Fibroblast of peridontal ligament (primary cell): Measurements from ENCODE around the gene SLC6A8.
"Not testable (repeated sequence)": the region's sequence is repeated elsewhere in the genome, so short reads cannot be mapped to it uniquely, and the experiment has no call there.

Experiments used
- DNase-seq: peaks from one replicate; pipeline ENCODE4 v3.0.0-alpha.2; 2010; ENCODE audit errors: extremely low read depth

The SLC6A8 gene

DNA sequence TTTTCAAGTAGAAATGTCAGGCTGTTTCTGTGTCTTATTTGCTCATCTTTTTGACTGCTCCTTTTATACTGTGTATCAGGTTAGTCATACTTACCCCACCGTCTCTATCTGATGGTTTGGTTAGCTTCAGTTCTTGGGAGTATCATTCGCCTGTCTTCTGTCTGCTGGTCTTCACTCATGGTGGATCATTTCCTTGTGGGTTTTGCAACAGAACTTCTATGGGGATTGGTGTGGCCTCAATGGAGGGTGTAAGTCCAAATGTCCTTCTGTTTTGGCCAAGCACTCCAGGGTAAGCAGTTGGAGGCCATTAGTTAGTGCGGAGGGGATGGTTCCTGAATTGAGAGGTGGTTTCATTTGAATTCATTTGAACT, 44.1 kb downstream of the SLC6A8 start:
- DNase-seq = no peak

DNA sequence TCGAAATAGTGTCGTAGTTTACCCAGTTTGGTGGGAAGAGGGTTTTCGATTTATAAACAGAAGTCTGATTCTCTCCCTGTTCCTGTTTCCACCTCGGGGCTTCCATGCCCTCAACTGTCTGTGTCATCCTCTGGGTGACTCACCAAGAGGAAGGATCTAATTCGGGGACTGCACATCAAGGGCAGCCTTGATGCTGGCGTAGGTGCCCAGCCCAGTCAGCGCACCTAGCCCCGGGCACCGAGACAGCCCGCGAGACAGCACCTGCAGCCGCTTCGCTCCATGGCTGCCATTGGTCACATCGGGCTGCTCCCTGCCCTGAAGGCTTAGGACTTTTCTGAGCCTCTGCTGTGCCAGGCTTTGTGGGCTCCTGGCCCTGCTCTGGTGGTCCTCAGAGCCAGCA, 44.7 kb downstream of the SLC6A8 start:
- no peak for DNase-seq

DNA sequence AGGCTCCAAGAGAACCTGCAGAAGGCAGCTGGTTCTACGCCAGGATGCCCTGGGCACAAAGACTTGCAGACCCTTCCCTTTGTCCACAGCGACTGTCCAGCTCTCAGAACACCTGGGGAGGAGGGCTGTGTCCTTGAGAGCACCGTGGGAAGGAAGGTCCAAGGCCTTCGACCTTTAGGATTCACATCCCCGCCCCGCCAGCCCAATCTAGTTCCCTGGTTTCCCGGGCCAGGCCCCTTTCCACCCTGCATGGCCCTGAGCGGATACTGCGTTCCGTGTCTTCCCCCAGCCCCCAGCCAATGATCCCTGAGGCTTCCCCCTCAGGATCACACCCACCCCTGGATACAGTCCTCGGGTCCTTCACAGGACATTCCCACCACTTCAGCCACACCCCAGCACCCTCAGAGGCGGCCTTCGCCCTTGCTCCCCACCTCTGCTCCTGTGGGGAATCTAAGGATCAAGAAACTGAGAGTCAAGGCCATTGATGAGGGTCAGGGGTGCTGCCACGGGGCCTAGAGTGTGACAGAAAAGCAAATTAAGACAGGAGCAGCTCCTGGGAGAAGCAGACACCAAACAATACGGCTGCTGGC, 46.0 kb downstream of the SLC6A8 start:
- no peak for DNase-seq

DNA sequence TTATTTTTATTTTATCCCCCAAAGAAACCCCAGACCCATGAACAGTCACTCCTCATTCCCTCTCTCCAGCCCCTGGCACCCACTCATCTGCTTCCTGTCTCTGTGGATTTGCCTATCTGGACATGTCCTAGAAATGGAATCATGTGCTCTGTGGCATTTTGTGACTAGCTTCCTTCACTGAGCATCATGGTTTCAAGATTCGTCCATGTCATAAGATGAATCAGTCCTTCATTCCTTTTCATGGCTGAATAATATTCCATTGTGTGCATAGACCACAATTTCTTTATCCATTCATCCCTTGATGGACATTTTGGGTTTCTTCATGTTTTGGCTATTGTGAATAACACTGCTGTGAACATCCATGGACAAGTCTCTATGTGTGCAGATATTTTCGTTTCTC, 47.1 kb downstream of the SLC6A8 start:
- DNase-seq = no peak

DNA sequence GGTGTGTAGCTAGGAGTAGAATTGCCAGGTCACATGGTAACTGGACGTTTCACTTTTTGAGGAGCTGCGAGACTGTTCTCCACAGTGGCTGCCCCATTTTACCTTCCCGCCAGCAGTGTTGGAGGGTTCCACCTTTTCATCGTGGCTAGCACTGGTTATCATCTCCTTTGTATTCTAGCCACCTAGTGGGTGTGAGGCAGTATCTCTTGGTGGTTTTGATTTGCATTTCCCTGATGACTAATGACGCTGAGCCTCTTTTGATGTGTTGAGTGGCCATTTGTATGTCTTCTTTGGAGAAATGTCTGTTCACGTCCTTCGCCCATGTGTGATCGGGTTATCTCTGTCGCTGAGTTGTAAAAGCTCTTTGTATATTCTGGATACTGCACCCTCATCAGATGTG, 47.5 kb downstream of the SLC6A8 start:
- DNase-seq = no peak

DNA sequence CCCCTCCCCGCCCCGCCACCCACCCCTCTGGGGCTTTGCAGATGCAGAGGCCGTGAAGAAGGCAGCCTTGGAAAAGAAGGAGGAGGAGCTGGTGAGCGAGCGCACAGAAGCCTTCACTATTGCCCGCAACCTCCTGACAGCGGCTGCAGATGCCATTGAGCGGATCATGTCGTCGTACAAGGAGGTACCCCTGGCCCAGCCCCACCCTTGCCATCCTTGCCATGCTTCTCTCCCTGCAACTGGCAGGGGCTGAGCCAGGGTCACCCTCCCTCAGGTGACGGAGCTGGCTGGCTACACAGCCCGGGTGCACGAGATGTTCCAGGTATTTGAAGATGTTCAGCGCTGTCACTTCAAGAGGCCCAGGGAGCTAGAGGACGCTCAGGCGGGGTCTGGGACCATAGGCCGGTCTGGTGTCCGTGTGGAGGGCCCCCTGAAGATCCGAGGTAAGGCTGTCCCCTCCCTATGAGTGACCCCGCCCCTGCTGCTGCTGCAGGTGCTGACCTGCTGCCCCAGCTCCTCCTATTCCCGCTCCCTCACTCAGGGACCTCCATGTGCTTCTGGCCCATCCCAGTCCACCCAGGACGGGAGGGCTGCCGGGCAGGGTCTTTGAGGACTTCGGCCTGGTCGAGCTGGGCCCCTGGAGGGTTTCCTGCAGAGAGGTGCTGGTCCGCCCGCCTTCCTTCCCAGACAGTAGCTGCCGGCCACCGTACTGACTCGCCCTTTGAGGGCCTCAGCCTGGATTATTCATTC, 48.5 kb downstream of the SLC6A8 start:
- no peak for DNase-seq

DNA sequence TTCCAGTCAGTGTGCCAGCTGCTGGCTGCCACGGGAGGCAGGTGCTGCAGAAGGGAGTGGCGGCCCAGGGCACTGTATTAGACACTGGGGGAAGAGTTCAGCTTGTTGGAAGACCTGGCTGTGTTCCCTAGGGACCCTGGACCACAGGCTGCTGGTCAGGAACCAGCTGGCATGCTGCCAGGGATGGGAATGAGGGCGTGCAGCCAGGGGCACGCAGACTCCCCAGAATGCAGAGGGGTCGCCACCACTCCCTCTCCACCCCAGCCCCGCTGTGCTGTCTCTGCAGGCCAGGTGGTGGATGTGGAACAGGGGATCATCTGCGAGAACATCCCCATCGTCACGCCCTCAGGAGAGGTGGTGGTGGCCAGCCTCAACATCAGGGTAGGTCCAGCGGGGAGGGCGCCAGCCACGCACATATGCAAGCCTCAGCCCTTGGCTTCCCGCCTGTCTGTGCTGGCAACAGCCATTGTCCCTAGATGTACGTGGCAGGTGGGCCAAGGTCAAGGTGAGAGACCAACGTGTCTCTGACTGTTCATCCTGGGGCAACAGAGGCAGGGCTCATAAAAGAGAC, 49.2 kb downstream of the SLC6A8 start:
- no peak for DNase-seq

DNA sequence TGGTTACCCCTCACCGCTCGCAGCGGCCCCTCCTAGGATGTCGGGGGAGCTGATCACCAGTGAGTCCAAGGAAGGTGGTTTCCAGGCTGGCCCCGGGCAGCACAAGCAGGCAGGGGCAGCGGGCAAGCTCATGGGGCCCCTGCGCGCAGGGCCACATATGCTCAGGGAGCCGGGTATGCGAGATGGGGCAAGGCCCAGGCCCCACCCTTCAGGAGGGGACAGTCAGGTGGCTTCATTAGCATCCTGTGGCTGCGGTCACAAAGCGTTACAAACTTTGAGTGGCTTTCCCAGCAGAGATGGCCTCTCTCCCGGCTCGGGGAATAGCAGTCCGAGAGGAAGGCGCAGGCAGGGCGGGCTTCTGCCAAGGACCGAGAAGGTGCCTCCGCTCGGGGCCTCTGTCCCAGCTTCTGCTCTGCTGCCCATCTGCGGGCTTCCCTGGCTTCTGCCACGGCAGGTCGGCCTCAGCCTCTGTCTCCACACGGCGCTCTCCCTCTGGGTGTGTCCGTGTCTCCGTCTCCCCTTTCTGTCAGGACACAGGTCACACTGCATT, 50.4 kb downstream of the SLC6A8 start:
- DNase-seq = no peak

DNA sequence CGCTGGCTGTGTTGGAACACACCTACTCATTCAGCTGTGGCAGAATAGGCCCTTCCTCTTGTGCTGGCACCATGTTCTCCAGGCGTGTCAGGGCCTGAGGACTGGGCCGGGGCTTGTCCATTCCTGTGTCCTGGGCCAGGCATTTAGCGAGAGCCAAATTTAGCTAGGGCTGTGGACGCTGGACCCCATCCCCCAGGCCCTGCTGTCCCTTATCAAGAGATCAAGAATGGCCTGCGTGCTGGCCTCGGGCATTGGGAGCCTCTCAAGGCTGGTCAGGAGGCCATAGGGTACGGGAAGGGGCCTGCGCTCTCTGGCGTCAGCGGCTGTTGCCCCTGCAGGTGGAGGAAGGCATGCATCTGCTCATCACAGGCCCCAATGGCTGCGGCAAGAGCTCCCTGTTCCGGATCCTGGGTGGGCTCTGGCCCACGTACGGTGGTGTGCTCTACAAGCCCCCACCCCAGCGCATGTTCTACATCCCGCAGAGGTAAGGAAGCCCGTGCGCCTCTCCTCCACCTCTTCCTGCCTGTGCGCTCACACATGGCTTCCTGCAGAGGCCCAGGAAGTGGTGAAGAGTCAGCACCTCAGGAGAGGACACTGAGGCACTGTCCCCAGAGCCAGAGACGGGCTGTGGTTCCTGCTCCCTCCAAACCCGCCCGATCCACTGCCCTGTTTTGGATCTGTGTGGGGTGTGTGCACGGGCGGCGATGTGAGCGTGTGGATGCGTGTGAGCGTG, 52.2 kb downstream of the SLC6A8 start:
- no peak for DNase-seq

DNA sequence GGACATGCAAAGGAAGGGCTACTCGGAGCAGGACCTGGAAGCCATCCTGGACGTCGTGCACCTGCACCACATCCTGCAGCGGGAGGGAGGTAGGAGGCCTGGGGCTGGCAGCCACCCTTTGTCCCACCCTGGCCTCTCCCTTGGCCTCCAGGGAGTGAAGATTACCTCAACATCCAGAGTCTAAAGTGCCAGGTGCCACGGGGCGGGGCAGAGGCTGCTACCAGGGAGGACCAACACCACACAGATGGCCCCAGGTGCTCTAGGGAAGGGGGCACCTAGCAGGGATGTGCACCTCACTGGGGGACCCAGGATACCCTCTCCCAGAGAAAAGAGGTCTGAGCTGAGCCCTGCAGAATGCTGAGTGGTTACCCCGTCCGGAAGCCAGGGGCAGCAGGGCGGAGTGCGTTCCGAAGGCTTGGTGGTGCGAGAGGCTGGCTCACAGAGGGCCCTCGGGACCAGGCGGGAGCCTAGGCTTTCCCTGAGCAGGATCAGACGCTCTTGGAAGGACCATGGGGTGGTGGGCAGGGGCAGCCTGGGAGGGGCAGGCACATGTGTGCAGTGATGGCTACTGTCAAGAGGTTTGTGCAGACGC, 53.0 kb downstream of the SLC6A8 start:
- no peak for DNase-seq

DNA sequence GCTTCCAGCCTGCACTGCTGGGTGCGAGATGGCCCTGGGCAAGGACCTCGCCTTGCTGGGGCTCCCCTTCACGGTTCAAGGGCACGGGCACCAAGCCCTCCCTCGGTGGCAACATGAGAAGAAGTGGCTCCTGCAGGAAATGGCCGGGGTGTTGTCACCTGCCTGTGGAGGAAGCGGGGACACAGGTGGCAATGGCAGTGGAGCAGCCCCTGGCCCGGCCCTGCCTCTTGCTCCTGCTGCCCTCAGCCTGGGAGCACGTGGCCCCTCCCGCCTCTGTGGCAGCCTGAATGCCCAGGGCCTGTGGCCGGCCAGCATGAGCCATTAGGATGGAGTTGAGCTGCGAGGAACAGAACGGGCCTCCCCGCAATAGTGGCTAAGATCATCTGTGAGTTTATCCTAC, 53.7 kb downstream of the SLC6A8 start:
- no peak for DNase-seq

DNA sequence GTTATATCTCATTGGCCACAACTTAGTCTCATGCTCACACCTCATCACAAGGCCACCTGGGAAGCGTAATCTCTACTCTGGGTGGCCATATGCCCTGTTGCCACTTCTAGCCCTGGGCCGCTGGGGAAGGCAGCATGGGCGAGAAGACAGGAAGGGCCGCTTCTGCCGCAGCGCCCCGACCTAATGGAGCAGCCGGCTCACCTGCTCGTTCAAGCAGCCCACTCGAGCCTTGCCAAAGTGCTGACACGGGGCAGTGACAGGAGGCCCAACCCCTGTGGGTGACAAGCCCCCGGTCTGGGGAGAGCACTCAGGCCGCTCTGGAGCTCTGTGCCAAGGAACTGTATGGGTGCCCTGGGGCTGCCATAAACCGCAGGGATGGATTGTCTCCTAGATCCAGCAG, 54.4 kb downstream of the SLC6A8 start:
- not testable (repeated sequence) for DNase-seq

DNA sequence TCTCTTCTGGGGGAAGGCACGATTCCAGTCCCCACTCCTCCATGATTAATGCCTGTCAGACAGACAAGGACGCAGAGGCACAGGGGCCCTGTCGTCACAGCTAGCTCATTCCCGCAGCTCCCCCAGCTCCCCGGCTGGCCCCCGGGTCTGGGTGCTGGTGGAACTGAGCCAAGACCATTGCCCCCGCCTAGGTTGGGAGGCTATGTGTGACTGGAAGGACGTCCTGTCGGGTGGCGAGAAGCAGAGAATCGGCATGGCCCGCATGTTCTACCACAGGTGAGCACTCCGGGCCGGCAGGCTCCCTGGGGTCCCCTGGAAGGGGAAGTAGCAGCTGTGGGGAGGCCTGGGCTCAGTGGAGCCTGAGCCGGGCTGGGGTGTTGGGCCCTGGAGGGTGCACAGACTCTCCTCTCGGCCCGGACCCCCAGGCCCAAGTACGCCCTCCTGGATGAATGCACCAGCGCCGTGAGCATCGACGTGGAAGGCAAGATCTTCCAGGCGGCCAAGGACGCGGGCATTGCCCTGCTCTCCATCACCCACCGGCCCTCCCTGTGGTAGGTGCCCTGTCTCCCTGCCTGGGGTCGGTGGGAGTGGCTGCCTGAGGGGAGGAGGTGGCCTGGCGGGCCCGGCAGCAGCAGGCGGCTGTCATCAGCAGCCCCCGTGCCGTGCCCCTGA, 55.2 kb downstream of the SLC6A8 start:
- DNase-seq = not testable (repeated sequence)

DNA sequence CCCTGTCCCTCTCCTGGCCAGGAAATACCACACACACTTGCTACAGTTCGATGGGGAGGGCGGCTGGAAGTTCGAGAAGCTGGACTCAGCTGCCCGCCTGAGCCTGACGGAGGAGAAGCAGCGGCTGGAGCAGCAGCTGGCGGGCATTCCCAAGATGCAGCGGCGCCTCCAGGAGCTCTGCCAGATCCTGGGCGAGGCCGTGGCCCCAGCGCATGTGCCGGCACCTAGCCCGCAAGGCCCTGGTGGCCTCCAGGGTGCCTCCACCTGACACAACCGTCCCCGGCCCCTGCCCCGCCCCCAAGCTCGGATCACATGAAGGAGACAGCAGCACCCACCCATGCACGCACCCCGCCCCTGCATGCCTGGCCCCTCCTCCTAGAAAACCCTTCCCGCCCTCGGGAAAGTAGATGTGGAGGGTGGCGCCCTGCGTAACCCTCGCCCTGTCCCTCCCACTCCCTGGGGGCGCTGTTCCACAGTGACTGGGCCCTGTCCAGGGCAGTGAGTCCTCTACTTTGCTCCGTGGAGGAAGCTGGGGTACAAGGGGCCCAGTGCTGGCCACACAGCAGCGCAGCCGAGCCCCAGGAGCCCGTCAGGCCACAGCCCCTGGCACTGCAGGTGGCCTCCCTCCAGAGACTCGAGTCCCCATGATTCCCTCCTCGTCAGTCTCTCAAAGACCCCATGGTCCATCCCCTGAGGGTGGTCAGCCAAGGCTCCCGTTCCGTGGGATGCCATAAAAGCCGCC, 55.9 kb downstream of the SLC6A8 start:
- DNase-seq = peak; percentile 24

DNA sequence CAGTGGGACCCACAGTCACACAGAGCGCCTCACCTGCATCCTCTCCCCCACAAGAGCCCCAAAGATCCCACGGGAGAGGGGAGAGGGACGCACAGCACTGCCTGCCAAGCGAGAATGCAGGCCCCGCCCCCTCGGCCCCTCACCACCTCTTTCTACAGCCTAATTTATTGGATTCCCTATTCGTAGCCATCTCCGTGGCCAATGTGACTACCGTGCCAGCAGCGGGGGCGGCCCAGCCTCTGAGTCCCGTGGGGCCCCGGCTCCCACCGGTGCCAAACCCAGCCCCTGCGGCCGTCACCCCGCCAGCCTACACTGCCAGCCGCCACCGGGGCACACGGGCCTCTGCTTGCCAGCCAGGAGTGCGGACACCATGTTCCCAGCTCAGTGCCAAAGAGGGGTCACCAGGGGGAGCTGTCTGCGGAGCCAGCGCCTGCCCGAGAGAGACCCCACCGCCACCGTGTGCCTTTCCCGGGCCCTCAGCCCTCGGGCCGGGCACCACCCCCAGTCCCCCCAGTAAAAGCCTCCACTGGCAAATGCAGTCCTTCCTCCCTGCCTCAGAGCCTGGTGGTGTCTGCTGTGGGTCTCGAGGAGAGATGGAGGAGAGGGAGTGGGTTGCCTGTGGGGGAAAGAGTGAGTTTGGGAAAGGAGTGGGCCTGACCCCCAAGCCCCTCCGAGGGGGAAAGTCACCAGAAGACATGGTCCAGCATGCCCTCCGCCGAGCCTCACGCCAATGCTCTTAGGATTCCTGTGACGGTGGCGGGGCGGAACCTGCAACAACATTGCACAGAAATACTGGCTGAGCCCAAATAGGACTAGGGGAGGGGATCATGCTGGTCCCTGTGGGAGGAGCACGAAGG, 56.7 kb downstream of the SLC6A8 start:
- no peak for DNase-seq

DNA sequence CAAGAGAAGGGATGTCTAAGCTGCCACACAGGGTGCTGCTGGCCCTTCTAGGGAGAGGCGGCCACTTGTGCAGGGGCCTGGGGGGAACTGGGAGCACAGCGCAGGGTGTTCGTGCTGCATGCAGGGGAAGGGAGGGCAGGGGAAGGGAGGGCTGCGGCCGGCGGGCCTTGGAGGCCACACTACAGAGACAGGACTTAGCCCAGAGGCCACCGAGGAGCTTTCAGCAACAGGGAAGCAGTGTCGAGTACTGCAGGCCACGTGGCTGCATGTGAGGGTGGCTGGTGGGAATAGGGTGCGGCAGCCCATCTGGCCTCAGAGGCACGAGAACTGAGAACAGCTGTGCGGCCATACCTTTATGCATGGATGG, 57.3 kb downstream of the SLC6A8 start:
- DNase-seq = not testable (repeated sequence)
